IPS-NIHi7 (cell line): ENCODE measurements around the gene KRIT1.
"Not testable (repeated sequence)": the region's sequence is repeated elsewhere in the genome, so short reads cannot be mapped to it uniquely, and the experiment has no call there.

Experiments
- DNase-seq: peaks from one replicate; pipeline ENCODE4 v3.0.0; 2012; ENCODE audit warnings: mixed read lengths; ENCODE audit errors: extremely low spot score

KRIT1 gene

GRCh38 chr7:92245487-92246359 is at the start of gene KRIT1, which contains the start of gene ANKIB1:
Gene KRIT1, minus strand, starts transcription at chr7:92245914. Its CDS starts 3,779 bp downstream, at chr7:92242135.
Gene ANKIB1, plus strand, starts transcription at chr7:92245974. Its CDS starts 49,005 bp downstream, at chr7:92294979.
- peak; percentile 88 for DNase-seq

- DNase-seq, result no peak
Measured at GRCh38 chr7:92295391-92295790, 49.7 kb upstream of the KRIT1 start.

GRCh38 chr7:92293896-92294590 is 48.3 kb upstream of the KRIT1 start:
- no peak for DNase-seq

GRCh38 chr7:92292981-92293380 is 47.3 kb upstream of the KRIT1 start:
- no peak for DNase-seq

- no peak for DNase-seq
Measured at GRCh38 chr7:92289321-92289720, 43.6 kb upstream of the KRIT1 start.

GRCh38 chr7:92282930-92283329 is 37.2 kb upstream of the KRIT1 start:
- no peak for DNase-seq

- DNase-seq, result no peak
Measured at GRCh38 chr7:92282221-92282814, 36.6 kb upstream of the KRIT1 start.

- no peak for DNase-seq
Measured at GRCh38 chr7:92281031-92281430, 35.3 kb upstream of the KRIT1 start.

- DNase-seq, result peak; percentile 12
Measured at GRCh38 chr7:92279396-92280031, 33.8 kb upstream of the KRIT1 start.

- DNase-seq, result no peak
Measured at GRCh38 chr7:92276460-92276864, 30.7 kb upstream of the KRIT1 start.

GRCh38 chr7:92275327-92275726 is 29.6 kb upstream of the KRIT1 start:
- DNase-seq, result no peak

GRCh38 chr7:92268921-92269320 is 23.2 kb upstream of the KRIT1 start:
- DNase-seq, result no peak

GRCh38 chr7:92266415-92267241 is 20.9 kb upstream of the KRIT1 start:
- peak; percentile 17 for DNase-seq

- no peak for DNase-seq
Measured at GRCh38 chr7:92260248-92260781, 14.6 kb upstream of the KRIT1 start.

- DNase-seq, result no peak
Measured at GRCh38 chr7:92259610-92260247, 14.0 kb upstream of the KRIT1 start.

GRCh38 chr7:92259062-92259461 is 13.3 kb upstream of the KRIT1 start:
- no peak for DNase-seq

GRCh38 chr7:92255308-92255707 is 9.6 kb upstream of the KRIT1 start:
- no peak for DNase-seq

GRCh38 chr7:92254800-92255199 is 9.1 kb upstream of the KRIT1 start:
- not testable (repeated sequence) for DNase-seq

- DNase-seq, result no peak
Measured at GRCh38 chr7:92253251-92253650, 7.5 kb upstream of the KRIT1 start.

- no peak for DNase-seq
Measured at GRCh38 chr7:92251181-92251580, 5.5 kb upstream of the KRIT1 start.
